DOHH2 (cell line): ENCODE measurements around the gene MYO1G.

ENCODE experiments used
- H3F3A ChIP-seq: fragments of 200-600 bp; sonication (generic), shearing (Covaris generic); 2 replicates; pipeline ENCODE4 v1.6.0; 2016; ENCODE audit warnings: antibody characterized with exemption, mild to moderate bottlenecking; ENCODE audit not compliant: control insufficient read depth, insufficient read depth
- H3K27ac ChIP-seq: fragments of 200-600 bp; sonication (generic); 2 replicates; pipeline ENCODE4 v1.5.1; 2014; ENCODE audit warnings: low read depth, mild to moderate bottlenecking, low read length, moderate library complexity
- H3K27me3 ChIP-seq: fragments of 200-600 bp; sonication (generic); 2 replicates; pipeline ENCODE4 v1.6.1; 2014; ENCODE audit warnings: mild to moderate bottlenecking, low read length, mixed read lengths; ENCODE audit not compliant: control insufficient read depth
- H3K36me3 ChIP-seq: fragments of 200-600 bp; sonication (generic); 2 replicates; pipeline ENCODE4 v1.6.1; 2014; ENCODE audit warnings: mild to moderate bottlenecking, low read length, moderate library complexity, mixed read lengths; ENCODE audit not compliant: control insufficient read depth
- H3K4me1 ChIP-seq: fragments of 200-600 bp; sonication (generic); 2 replicates; pipeline ENCODE4 v1.6.1; 2014; ENCODE audit warnings: mild to moderate bottlenecking, low read length, mixed read lengths; ENCODE audit not compliant: control insufficient read depth
- H3K4me2 ChIP-seq: fragments of 200-600 bp; sonication (generic); 2 replicates; pipeline ENCODE4 v1.6.0; 2014; ENCODE audit warnings: mild to moderate bottlenecking, low read length, moderate library complexity
- H3K4me3 ChIP-seq: fragments of 200-600 bp; sonication (generic); 2 replicates; pipeline ENCODE4 v1.5.1; 2014; ENCODE audit warnings: mild to moderate bottlenecking, low read length, mixed read lengths
- H3K79me2 ChIP-seq: fragments of 200-600 bp; sonication (generic); 2 replicates; pipeline ENCODE4 v1.6.1; 2014; ENCODE audit warnings: mild to moderate bottlenecking, low read length, mixed read lengths; ENCODE audit not compliant: control insufficient read depth
- H3K9me2 ChIP-seq: fragments of 200-600 bp; sonication (generic); replicated peaks from 2 replicates; pipeline ENCODE4 v1.6.1; 2014; ENCODE audit warnings: mild to moderate bottlenecking, low read length, mixed read lengths; ENCODE audit not compliant: control insufficient read depth
- H3K9me3 ChIP-seq: fragments of 200-600 bp; sonication (generic); 2 replicates; pipeline ENCODE4 v1.6.1; 2014; ENCODE audit warnings: antibody characterized with exemption, low read length, mixed read lengths; ENCODE audit not compliant: control insufficient read depth, insufficient read depth
- H4K20me1 ChIP-seq: fragments of 200-600 bp; sonication (generic); 2 replicates; pipeline ENCODE4 v1.6.0; 2014; ENCODE audit warnings: low read depth, mild to moderate bottlenecking, antibody characterized with exemption, low read length, moderate library complexity; ENCODE audit not compliant: control insufficient read depth, insufficient read depth
- CTCF ChIP-seq: fragments of 200-600 bp; sonication (generic); IDR thresholded peaks from one replicate; pipeline ENCODE4 v1.5.1; 2014; ENCODE audit warnings: antibody characterized with exemption, mild to moderate bottlenecking, low read depth, low read length; ENCODE audit not compliant: poor library complexity, severe bottlenecking
- EZH2phosphoT487 ChIP-seq: fragments of 200-600 bp; sonication (generic); IDR thresholded peaks from 2 replicates; pipeline ENCODE4 v1.6.1; 2017; ENCODE audit warnings: borderline replicate concordance, mild to moderate bottlenecking, antibody characterized with exemption, low read length, moderate library complexity, mixed read lengths

Gene MYO1G

DNA sequence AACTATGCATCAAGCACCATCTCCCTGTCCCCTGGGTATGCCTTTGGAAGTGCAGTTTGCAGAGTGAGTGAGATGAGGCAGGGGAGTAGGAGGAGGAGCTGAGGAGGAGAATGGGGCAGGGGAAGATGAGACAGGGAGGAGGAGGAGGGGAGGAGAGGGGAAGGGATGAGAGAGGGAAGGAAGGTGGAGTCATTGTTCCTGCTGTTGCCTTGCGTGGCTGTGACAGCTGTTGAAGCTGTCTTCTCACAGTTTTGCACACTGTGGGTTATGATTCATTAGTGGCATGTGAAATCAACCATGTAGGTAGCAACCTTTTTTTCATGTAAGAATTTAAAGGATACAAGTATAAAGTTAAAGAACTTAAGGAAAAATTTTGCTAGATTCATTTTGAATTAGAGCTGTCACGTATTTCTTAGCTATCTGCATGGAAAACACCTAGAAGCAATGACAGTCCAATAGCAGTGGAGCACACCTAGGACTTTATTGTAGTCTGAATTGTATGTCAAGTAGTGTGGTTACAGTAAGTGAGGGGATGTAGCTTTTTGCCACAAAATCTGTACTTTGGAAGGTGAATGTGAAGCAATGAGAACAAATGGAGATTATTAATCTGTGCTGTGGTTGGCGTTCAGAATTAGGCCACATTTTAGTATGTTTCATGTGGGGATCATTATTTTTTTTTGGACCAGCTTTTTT is 42.9 kb upstream of the MYO1G start:
- H3K27ac ChIP-seq, result peak overlapping the region; percentile 76
- H3K9me2 ChIP-seq, result no peaks in the 10 kb centered on the region
- H3F3A ChIP-seq, result peaks cover 55% of the 10 kb centered on the region
- peaks cover 4% of the 10 kb centered on the region; the same call in 1 of the 2 replicates for H3K9me3 ChIP-seq
- peaks cover 63% of the 10 kb centered on the region for H3K36me3 ChIP-seq
- TF ChIP-seq EZH2phosphoT487, result no peak
- no peak for TF ChIP-seq CTCF
- peaks cover 18% of the 10 kb centered on the region for H4K20me1 ChIP-seq
- peaks cover 91% of the 10 kb centered on the region for H3K4me1 ChIP-seq
- H3K4me2 ChIP-seq, result peak overlapping the region; percentile 61
- peaks cover 97% of the 10 kb centered on the region for H3K79me2 ChIP-seq
- no peaks in the 10 kb centered on the region for H3K27me3 ChIP-seq
- H3K4me3 ChIP-seq, result peak overlapping the region; percentile 37

- H3K9me2 ChIP-seq, result no peaks in the 10 kb centered on the region
- H3K79me2 ChIP-seq, result peaks cover 91% of the 10 kb centered on the region
- H3K27me3 ChIP-seq, result no peaks in the 10 kb centered on the region
- TF ChIP-seq CTCF (no peak), EZH2phosphoT487 (no peak)
- peaks cover 83% of the 10 kb centered on the region for H3K4me1 ChIP-seq
- H3K36me3 ChIP-seq, result peaks cover 58% of the 10 kb centered on the region
- peak overlapping the region; percentile 76 for H3K27ac ChIP-seq
- peaks cover 15% of the 10 kb centered on the region for H4K20me1 ChIP-seq
- H3K9me3 ChIP-seq, result peaks cover 4% of the 10 kb centered on the region; the same call in 1 of the 2 replicates
- peak overlapping the region; percentile 61 for H3K4me2 ChIP-seq
- H3F3A ChIP-seq, result peaks cover 48% of the 10 kb centered on the region
- H3K4me3 ChIP-seq, result peak overlapping the region; percentile 49
Measured at GRCh38 chr7:45020915-45021314, 42.1 kb upstream of the MYO1G start.

DNA sequence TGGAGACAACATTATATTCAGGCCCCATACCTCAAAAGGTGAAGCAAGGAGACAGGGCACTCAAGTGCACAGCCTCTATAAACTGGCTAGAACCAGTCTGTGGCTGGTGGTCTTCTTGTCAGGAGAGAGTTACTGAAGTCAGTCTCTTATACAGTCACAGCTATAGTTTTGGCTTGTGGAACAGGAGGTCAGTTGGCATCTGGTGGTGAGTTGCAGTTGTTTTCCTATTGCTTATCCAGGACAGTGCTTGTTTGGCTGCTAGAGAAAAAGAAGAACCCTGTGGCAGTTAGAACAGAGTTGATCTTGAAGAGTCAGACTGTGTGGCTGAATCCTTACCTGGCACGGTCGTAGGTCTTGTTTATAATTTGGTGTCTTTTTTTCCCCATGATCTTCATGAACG is 38.4 kb upstream of the MYO1G start:
- peaks cover 59% of the 10 kb centered on the region for H3K36me3 ChIP-seq
- H3K27me3 ChIP-seq, result no peaks in the 10 kb centered on the region
- H3K4me2 ChIP-seq, result no peak overlapping the region
- TF ChIP-seq EZH2phosphoT487 (no peak), CTCF (no peak)
- no peaks in the 10 kb centered on the region for H3K9me2 ChIP-seq
- H3K79me2 ChIP-seq, result peaks cover 90% of the 10 kb centered on the region
- peaks cover 33% of the 10 kb centered on the region for H3F3A ChIP-seq
- peak overlapping the region; percentile 6; the same call in 1 of the 2 replicates for H3K27ac ChIP-seq
- no peak overlapping the region for H3K4me3 ChIP-seq
- H4K20me1 ChIP-seq, result peaks cover 12% of the 10 kb centered on the region
- no peaks in the 10 kb centered on the region for H3K9me3 ChIP-seq
- peaks cover 51% of the 10 kb centered on the region for H3K4me1 ChIP-seq
